Panc1 (cell line): ENCODE measurements around the gene MYH10. TPM values are rescaled to one million over a fixed set of nuclear protein-coding genes. Genes with fewer than 3 reads are reported as not detected.
"Not testable (repeated sequence)": the region's sequence is repeated elsewhere in the genome, so short reads cannot be mapped to it uniquely, and the experiment has no call there.

ENCODE experiments used
- ATAC-seq: fragments of 200-7000 bp; cut with Tn5 transposase; 2 replicates; pipeline ENCODE4 v1.9.1; 2020; ENCODE audit warnings: mild to moderate bottlenecking, moderate library complexity
- BruUV-seq: library from RNA; stranded (reverse); fragments of 400-500 nt; replicated peaks from 2 replicates; lab custom pipeline; 2021; lab: Mats Ljungman, UMichigan
- CTCF ChIA-PET: fragments of 300-600 bp; sonication (Branson Sonifier 250); formaldehyde crosslinking; loops from one replicate; lab custom pipeline; 2022; ENCODE audit warnings: antibody characterized with exemption; lab: Charles Lee
- POLR2A ChIA-PET: fragments of 300-600 bp; sonication (Branson Sonifier 250); formaldehyde crosslinking; loops from one replicate; lab custom pipeline; 2022; ENCODE audit warnings: antibody characterized with exemption; lab: Charles Lee
- DNase-seq: peaks from one replicate; pipeline ENCODE4 v3.0.0-alpha.2; 2010; ENCODE audit warnings: low read depth, low spot score
- H3K27ac ChIP-seq: 2 replicates; pipeline ENCODE4 v1.5.1; 2011; ENCODE audit warnings: mild to moderate bottlenecking, low read length, inconsistent platforms
- H3K27me3 ChIP-seq: fragments of 200-500 bp; sonication (Bioruptor generic); 2 replicates; pipeline ENCODE4 v1.6.0; 2014; ENCODE audit warnings: low read length, inconsistent platforms; ENCODE audit not compliant: control insufficient read depth, insufficient read depth
- H3K36me3 ChIP-seq: fragments of 200-500 bp; sonication (Bioruptor generic); 2 replicates; pipeline ENCODE4 v1.5.1; 2014; ENCODE audit warnings: inconsistent platforms, mild to moderate bottlenecking, low read length, moderate library complexity; ENCODE audit not compliant: control insufficient read depth, insufficient read depth
- H3K4me1 ChIP-seq: 2 replicates; pipeline ENCODE4 v1.5.1; 2011; ENCODE audit warnings: inconsistent platforms, mild to moderate bottlenecking, low read length, moderate library complexity; ENCODE audit not compliant: control insufficient read depth, insufficient read depth
- H3K4me3 ChIP-seq, 2 experiments: 2 replicates each; pipeline ENCODE4 v1.5.1; 2011 to 2012; ENCODE audit warnings: low read depth in 2 of 2, low read length in 2 of 2, mild to moderate bottlenecking in 2 of 2, inconsistent platforms in 1 of 2, moderate library complexity in 1 of 2
- H3K9me3 ChIP-seq: fragments of 200-500 bp; sonication (Bioruptor generic); 2 replicates; pipeline ENCODE4 v1.5.1; 2014; ENCODE audit warnings: low read depth, mild to moderate bottlenecking, inconsistent platforms, low read length, moderate library complexity; ENCODE audit not compliant: control insufficient read depth, insufficient read depth
- POLR2AphosphoS5 ChIP-seq: IDR thresholded peaks from 2 replicates; pipeline ENCODE4 v1.6.1; 2012; ENCODE audit warnings: mild to moderate bottlenecking, low read depth, low read length, moderate library complexity
- SIN3A ChIP-seq: IDR thresholded peaks from 2 replicates; pipeline ENCODE4 v1.6.1; 2012; ENCODE audit warnings: low read depth, mild to moderate bottlenecking, low read length, moderate library complexity, borderline replicate concordance; ENCODE audit not compliant: insufficient read depth
- TCF7L2 ChIP-seq: IDR thresholded peaks from 2 replicates; pipeline ENCODE4 v1.6.1; 2011; ENCODE audit warnings: mild to moderate bottlenecking, low read depth, low read length, inconsistent platforms
- in situ Hi-C: cut with HindIII; loops from 2 replicates; pipeline ENCODE4 v1.10.0; 2016; ENCODE audit warnings: low sequenced_read_pairs, low pct_unique_long_range_greater_than_20kb
- intact Hi-C: fragments of 100-400 bp; cut with micrococcal nuclease; formaldehyde crosslinking; loops from one replicate; pipeline ENCODE4 v1.10.0; 2022; ENCODE audit not compliant: unreplicated experiment
- total RNA-seq: library from RNA; stranded (reverse); gene quantifications from one replicate; pipeline ENCODE4 v1.2.1, GENCODE V29; 2021; ENCODE audit not compliant: unreplicated experiment
- TF ChIP-seq, protein P1 (sequence below), 2 experiments: IDR thresholded peaks; 2 replicates each; pipeline ENCODE4 v1.6.1; 2011 to 2012; ENCODE audit warnings: low read depth in 2 of 2, control low read depth in 1 of 2, low read length in 1 of 2, mild to moderate bottlenecking in 1 of 2, moderate library complexity in 1 of 2; ENCODE audit not compliant: insufficient read depth in 1 of 2
- TF ChIP-seq, protein P2 (sequence below): fragments of 450-650 bp; IDR thresholded peaks from 2 replicates; pipeline ENCODE4 v1.5.1; 2017; ENCODE audit warnings: mild to moderate bottlenecking

MYH10 gene
- total RNA-seq, 1 experiment from 2014 or later: 36.5 TPM

DNA sequence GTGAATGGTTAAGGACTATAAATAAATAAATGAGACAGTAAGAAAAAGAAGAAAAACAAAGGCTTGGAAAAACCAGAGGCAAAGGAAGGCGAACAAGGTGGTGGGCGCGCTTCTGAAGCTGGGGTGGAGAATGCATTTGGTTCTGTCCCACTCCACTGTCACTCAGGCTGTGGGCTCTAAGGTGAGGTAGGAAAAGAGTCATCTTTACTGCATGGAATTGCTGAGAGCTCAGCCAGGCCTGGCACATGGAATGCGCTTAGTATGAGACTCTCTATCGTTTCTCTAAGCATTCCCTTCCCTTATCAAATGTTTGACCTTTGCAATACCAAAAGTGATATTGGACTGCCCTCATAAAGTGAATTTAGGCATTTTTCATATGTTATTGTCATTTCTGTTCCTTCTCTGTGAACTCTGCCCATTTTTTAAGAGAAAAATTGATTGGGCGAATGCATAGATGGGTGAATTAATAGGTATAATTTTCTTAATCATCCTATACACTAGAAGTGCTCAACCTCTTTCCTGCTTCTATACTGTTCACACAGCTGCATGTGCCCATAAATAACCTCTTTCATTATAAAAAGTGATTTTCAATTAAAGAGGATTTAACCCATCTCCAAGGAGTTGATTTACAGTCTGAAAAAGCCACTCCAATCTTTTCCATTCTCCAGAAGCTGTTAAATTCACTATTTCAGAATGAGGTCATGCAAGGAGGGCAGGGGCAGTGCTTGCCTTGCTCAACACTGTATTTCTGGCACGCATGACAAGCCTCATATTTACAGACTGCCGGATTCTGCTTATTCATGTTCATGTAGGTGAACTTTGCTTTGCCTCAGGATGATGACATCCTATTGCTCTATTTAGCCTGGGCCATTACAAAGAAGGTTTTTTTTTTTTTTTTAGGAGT lies 87.7 kb downstream of the MYH10 start:
- no peaks in the 10 kb centered on the region for H3K4me1 ChIP-seq
- peaks cover 10% of the 10 kb centered on the region for H3K36me3 ChIP-seq
- H3K4me3 ChIP-seq: no peak overlapping the region
- TF ChIP-seq, protein P1, sequence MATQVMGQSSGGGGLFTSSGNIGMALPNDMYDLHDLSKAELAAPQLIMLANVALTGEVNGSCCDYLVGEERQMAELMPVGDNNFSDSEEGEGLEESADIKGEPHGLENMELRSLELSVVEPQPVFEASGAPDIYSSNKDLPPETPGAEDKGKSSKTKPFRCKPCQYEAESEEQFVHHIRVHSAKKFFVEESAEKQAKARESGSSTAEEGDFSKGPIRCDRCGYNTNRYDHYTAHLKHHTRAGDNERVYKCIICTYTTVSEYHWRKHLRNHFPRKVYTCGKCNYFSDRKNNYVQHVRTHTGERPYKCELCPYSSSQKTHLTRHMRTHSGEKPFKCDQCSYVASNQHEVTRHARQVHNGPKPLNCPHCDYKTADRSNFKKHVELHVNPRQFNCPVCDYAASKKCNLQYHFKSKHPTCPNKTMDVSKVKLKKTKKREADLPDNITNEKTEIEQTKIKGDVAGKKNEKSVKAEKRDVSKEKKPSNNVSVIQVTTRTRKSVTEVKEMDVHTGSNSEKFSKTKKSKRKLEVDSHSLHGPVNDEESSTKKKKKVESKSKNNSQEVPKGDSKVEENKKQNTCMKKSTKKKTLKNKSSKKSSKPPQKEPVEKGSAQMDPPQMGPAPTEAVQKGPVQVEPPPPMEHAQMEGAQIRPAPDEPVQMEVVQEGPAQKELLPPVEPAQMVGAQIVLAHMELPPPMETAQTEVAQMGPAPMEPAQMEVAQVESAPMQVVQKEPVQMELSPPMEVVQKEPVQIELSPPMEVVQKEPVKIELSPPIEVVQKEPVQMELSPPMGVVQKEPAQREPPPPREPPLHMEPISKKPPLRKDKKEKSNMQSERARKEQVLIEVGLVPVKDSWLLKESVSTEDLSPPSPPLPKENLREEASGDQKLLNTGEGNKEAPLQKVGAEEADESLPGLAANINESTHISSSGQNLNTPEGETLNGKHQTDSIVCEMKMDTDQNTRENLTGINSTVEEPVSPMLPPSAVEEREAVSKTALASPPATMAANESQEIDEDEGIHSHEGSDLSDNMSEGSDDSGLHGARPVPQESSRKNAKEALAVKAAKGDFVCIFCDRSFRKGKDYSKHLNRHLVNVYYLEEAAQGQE (IDR thresholded peaks at IDR 0.05; ENCODE audit: insufficient read depth in 1 of 2, low read depth in 2 of 2, low read length in 1 of 2): no peak
- TF ChIP-seq SIN3A (no peak), TCF7L2 (no peak), POLR2AphosphoS5 (no peak)
- TF ChIP-seq, protein P2, sequence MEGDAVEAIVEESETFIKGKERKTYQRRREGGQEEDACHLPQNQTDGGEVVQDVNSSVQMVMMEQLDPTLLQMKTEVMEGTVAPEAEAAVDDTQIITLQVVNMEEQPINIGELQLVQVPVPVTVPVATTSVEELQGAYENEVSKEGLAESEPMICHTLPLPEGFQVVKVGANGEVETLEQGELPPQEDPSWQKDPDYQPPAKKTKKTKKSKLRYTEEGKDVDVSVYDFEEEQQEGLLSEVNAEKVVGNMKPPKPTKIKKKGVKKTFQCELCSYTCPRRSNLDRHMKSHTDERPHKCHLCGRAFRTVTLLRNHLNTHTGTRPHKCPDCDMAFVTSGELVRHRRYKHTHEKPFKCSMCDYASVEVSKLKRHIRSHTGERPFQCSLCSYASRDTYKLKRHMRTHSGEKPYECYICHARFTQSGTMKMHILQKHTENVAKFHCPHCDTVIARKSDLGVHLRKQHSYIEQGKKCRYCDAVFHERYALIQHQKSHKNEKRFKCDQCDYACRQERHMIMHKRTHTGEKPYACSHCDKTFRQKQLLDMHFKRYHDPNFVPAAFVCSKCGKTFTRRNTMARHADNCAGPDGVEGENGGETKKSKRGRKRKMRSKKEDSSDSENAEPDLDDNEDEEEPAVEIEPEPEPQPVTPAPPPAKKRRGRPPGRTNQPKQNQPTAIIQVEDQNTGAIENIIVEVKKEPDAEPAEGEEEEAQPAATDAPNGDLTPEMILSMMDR: no peak
- no peaks in the 10 kb centered on the region for H3K27me3 ChIP-seq
- ChIA-PET CTCF (no interaction called here), POLR2A (interaction anchor here (0.7 kb wide), 1 partner anchor 29 kb away, joined by 3 read pairs; no protein-coding TSS in a partner anchor)
- no peaks in the 10 kb centered on the region for H3K9me3 ChIP-seq
- no peak for ATAC-seq
- in situ Hi-C loops (no loop called here), intact Hi-C loops (no loop called here)
- H3K27ac ChIP-seq: no peak overlapping the region
- BruUV-seq: no TSS peak
- DNase-seq: no peak

DNA sequence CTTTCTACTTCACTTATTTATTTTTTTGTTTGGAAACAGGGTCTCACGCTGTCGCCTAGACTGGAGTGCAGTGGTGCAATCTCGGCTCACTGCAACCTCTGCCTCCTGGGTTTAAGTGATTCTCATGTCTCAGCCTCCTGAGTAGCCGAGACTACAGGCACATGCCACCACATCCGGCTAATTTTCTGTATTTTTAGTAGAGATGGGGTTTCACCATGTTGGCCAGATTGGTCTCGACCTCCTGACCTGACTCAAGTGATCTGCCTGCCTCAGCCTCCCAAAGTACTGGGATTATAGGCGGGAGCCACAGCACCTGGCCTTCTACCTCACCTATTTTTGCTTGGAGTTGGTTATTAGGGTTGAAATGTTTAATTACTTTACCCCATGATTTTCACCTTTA lies 90.5 kb downstream of the MYH10 start:
- ATAC-seq, H3K4me3 ChIP-seq, CTCF ChIA-PET, H3K9me3 ChIP-seq, POLR2A ChIA-PET, H3K27ac ChIP-seq, intact Hi-C loops, H3K4me1 ChIP-seq, DNase-seq, in situ Hi-C loops, H3K36me3 ChIP-seq, BruUV-seq, H3K27me3 ChIP-seq: not testable (repeated sequence)

DNA sequence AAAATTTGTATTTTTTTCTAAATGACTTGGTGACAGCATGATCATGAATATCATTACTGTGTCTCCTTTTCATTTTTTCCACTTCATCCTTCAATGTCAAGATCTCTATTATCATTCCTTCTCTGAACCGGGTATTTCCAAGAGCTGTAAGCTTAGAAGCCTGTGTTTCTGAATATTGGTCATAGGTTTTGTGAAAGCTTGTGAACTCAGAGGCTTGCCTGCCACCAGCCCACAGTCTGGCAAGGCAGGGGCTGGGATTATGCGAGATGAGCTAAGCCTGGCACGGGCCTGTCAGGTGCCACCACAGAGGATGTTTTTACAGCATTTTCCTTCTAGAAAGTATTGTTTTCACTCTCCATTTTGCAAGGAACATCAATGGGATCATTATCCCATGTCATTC lies 92.8 kb downstream of the MYH10 start:
- no TSS peak for BruUV-seq
- H3K27me3 ChIP-seq: no peaks in the 10 kb centered on the region
- peaks cover 10% of the 10 kb centered on the region for H3K36me3 ChIP-seq
- TF ChIP-seq POLR2AphosphoS5 (no peak), TCF7L2 (no peak)
- H3K9me3 ChIP-seq: no peaks in the 10 kb centered on the region
- no peak overlapping the region for H3K4me3 ChIP-seq
- intact Hi-C loops (no loop called here), in situ Hi-C loops (no loop called here)
- no peak for ATAC-seq
- ChIA-PET CTCF (no interaction called here), POLR2A (no interaction called here)
- DNase-seq: no peak
- H3K4me1 ChIP-seq: peaks cover 8% of the 10 kb centered on the region
- no peak overlapping the region for H3K27ac ChIP-seq
